Neural progenitor cell (in vitro differentiated cells): ENCODE data around the gene IL21. TPM values are rescaled to one million over a fixed set of nuclear protein-coding genes. Genes with fewer than 3 reads are reported as not detected.

Experiments used
- DNase-seq: peaks from one replicate; pipeline ENCODE4 v3.0.0-alpha.2; 2016; ENCODE audit warnings: low spot score
- H2AFZ ChIP-seq: fragments of 200-600 bp; sonication (generic); replicated peaks from 2 replicates; pipeline ENCODE4 v1.6.1; 2016; ENCODE audit warnings: antibody characterized with exemption
- H3F3A ChIP-seq: fragments of 200-600 bp; sonication (generic); 2 replicates; pipeline ENCODE4 v1.6.1; 2016; ENCODE audit warnings: antibody characterized with exemption, low read depth
- H3K27ac ChIP-seq: fragments of 200-600 bp; sonication (generic); 2 replicates; pipeline ENCODE4 v1.5.1; 2016; ENCODE audit warnings: mild to moderate bottlenecking
- H3K27me3 ChIP-seq: fragments of 200-600 bp; sonication (generic); 2 replicates; pipeline ENCODE4 v1.6.1; 2016; ENCODE audit warnings: mild to moderate bottlenecking, moderate library complexity
- H3K36me3 ChIP-seq: fragments of 200-600 bp; sonication (generic); 2 replicates; pipeline ENCODE4 v1.5.1; 2016
- H3K4me1 ChIP-seq: fragments of 200-600 bp; sonication (generic); 2 replicates; pipeline ENCODE4 v1.6.1; 2016; ENCODE audit warnings: mixed run types
- H3K4me2 ChIP-seq: fragments of 200-600 bp; sonication (generic); 2 replicates; pipeline ENCODE4 v1.6.1; 2016
- H3K4me3 ChIP-seq: fragments of 200-600 bp; sonication (generic); 2 replicates; pipeline ENCODE4 v1.5.1; 2016
- H3K79me2 ChIP-seq: fragments of 200-600 bp; sonication (generic); 2 replicates; pipeline ENCODE4 v1.6.1; 2016; ENCODE audit warnings: low read depth
- H3K9ac ChIP-seq: fragments of 200-600 bp; sonication (generic); 2 replicates; pipeline ENCODE4 v1.6.1; 2016
- H3K9me3 ChIP-seq: fragments of 200-600 bp; sonication (generic); 2 replicates; pipeline ENCODE4 v1.5.1; 2016; ENCODE audit warnings: low read depth
- H4K20me1 ChIP-seq: fragments of 200-600 bp; sonication (generic); 2 replicates; pipeline ENCODE4 v1.6.1; 2016; ENCODE audit warnings: low read depth
- H3K27ac Mint-ChIP-seq: 3 replicates; pipeline ENCODE4 v1.8.0; 2021; ENCODE audit warnings: mixed read lengths
- H3K27me3 Mint-ChIP-seq: 2 replicates; pipeline ENCODE4 v1.8.0; 2022; ENCODE audit warnings: low read depth, mild to moderate bottlenecking, inconsistent platforms, moderate library complexity, mixed read lengths; ENCODE audit not compliant: insufficient read depth
- H3K36me3 Mint-ChIP-seq: 3 replicates; pipeline ENCODE4 v1.8.0; 2021; ENCODE audit warnings: mixed read lengths
- H3K4me1 Mint-ChIP-seq: 3 replicates; pipeline ENCODE4 v1.8.0; 2021; ENCODE audit warnings: mixed read lengths
- H3K4me3 Mint-ChIP-seq: 3 replicates; pipeline ENCODE4 v1.8.0; 2021; ENCODE audit warnings: mild to moderate bottlenecking, moderate library complexity, mixed read lengths
- H3K9me3 Mint-ChIP-seq: 3 replicates; pipeline ENCODE4 v1.8.0; 2020; ENCODE audit warnings: mixed read lengths
- CTCF ChIP-seq: fragments of 200-600 bp; sonication (generic); IDR thresholded peaks from 2 replicates; pipeline ENCODE4 v1.5.1; 2017; ENCODE audit warnings: antibody characterized with exemption, mild to moderate bottlenecking
- EZH2 ChIP-seq: fragments of 200-600 bp; sonication (generic); IDR thresholded peaks from 2 replicates; pipeline ENCODE4 v1.6.1; 2017; ENCODE audit warnings: antibody characterized with exemption, mild to moderate bottlenecking, moderate library complexity
- EZH2phosphoT487 ChIP-seq: fragments of 200-600 bp; sonication (generic); IDR thresholded peaks from 2 replicates; pipeline ENCODE4 v1.6.1; 2017; ENCODE audit warnings: antibody characterized with exemption
- total RNA-seq: library from RNA; depleted of rRNA; stranded (reverse); fragments of >200 nt; gene quantifications from 2 replicates; pipeline ENCODE4 v1.2.3, GENCODE V29; 2015; ENCODE audit warnings: low replicate concordance

The IL21 gene
- total RNA-seq, 1 donor from 2014 or later = not detected

- Histone ChIP-seq H3K27me3 (no peaks in the 10 kb centered on the region), H3K9me3 (no peaks in the 10 kb centered on the region), H3K4me2 (no peak overlapping the region), H4K20me1 (no peaks in the 10 kb centered on the region), H3K9ac (no peak overlapping the region), H3F3A (no peaks in the 10 kb centered on the region), H3K4me1 (no peaks in the 10 kb centered on the region), H2AFZ (no peak overlapping the region), H3K4me3 (no peak overlapping the region), H3K79me2 (no peaks in the 10 kb centered on the region), H3K36me3 (no peaks in the 10 kb centered on the region), H3K27ac (no peak overlapping the region)
- Mint-ChIP-seq H3K27ac (no peak overlapping the region), H3K9me3 (no peaks in the 10 kb centered on the region), H3K4me1 (no peaks in the 10 kb centered on the region), H3K4me3 (no peak overlapping the region), H3K36me3 (no peaks in the 10 kb centered on the region), H3K27me3 (no peaks in the 10 kb centered on the region)
- TF ChIP-seq EZH2phosphoT487 = no peak
- no peak for TF ChIP-seq CTCF
- TF ChIP-seq EZH2 = no peak
- DNase-seq = no peak
Observed at GRCh38 chr4:122624205-122624604, 3.3 kb upstream of the IL21 start.

- Mint-ChIP-seq H3K27me3 (no peaks in the 10 kb centered on the region), H3K36me3 (no peaks in the 10 kb centered on the region), H3K27ac (no peak overlapping the region), H3K9me3 (no peaks in the 10 kb centered on the region), H3K4me1 (no peaks in the 10 kb centered on the region), H3K4me3 (no peak overlapping the region)
- H3K79me2 ChIP-seq = no peaks in the 10 kb centered on the region
- H3K9ac ChIP-seq = no peak overlapping the region
- no peaks in the 10 kb centered on the region for H3K4me1 ChIP-seq
- H3K27ac ChIP-seq = no peak overlapping the region
- H3K36me3 ChIP-seq = no peaks in the 10 kb centered on the region
- H3K4me3 ChIP-seq = no peak overlapping the region
- no peak for DNase-seq
- H3F3A ChIP-seq = no peaks in the 10 kb centered on the region
- no peak for TF ChIP-seq EZH2
- no peak for TF ChIP-seq CTCF
- H4K20me1 ChIP-seq = no peaks in the 10 kb centered on the region
- H3K4me2 ChIP-seq = no peak overlapping the region
- no peak overlapping the region for H2AFZ ChIP-seq
- no peaks in the 10 kb centered on the region for H3K27me3 ChIP-seq
- no peaks in the 10 kb centered on the region for H3K9me3 ChIP-seq
Observed at GRCh38 chr4:122623637-122624166, 2.8 kb upstream of the IL21 start.

- no peaks in the 10 kb centered on the region for H4K20me1 ChIP-seq
- H3K9ac ChIP-seq = no peak overlapping the region
- Mint-ChIP-seq H3K27ac (no peak overlapping the region), H3K4me1 (no peaks in the 10 kb centered on the region), H3K36me3 (no peaks in the 10 kb centered on the region), H3K9me3 (no peaks in the 10 kb centered on the region), H3K4me3 (no peak overlapping the region), H3K27me3 (peaks cover 2% of the 10 kb centered on the region)
- H3K4me3 ChIP-seq = no peak overlapping the region
- no peaks in the 10 kb centered on the region for H3F3A ChIP-seq
- no peaks in the 10 kb centered on the region for H3K4me1 ChIP-seq
- H3K36me3 ChIP-seq = no peaks in the 10 kb centered on the region
- no peak overlapping the region for H3K27ac ChIP-seq
- no peak overlapping the region for H2AFZ ChIP-seq
- DNase-seq = no peak
- H3K27me3 ChIP-seq = no peaks in the 10 kb centered on the region
- no peak overlapping the region for H3K4me2 ChIP-seq
- TF ChIP-seq CTCF (no peak), EZH2phosphoT487 (no peak)
- no peaks in the 10 kb centered on the region for H3K9me3 ChIP-seq
- H3K79me2 ChIP-seq = no peaks in the 10 kb centered on the region
Observed at GRCh38 chr4:122622400-122622799, 1.5 kb upstream of the IL21 start.
